ENCODE results near the gene FHAD1. TPM values are rescaled to one million over a fixed set of nuclear protein-coding genes. Genes with fewer than 3 reads are reported as not detected.

Gene FHAD1
- total and polyA plus RNA-seq, 9 of the 15 experiments (the other 6 are each of a cell fraction or from before 2014, with no cell fraction given): 0.32 to 2.1 (median 1.5) TPM; not detected in 1

GRCh38 chr1:15409388-15410222, 162.6 kb downstream of the FHAD1 start, which contains the start of gene EFHD2 (continued):
- TF ChIP-seq CTCF (IDR thresholded peaks at IDR 0.05 in 2 of 3, conservative IDR thresholded peaks at IDR 0.05 in 1 of 3; ENCODE audit: insufficient read depth in 2 of 3, low read depth in 1 of 3, low read length in 3 of 3) (no peak), ZNF174 (CRISPR knock-in tag; IDR thresholded peaks at IDR 0.05) (no peak), ARID2 (IDR thresholded peaks at IDR 0.05) (no peak), ZBTB7A (IDR thresholded peaks at IDR 0.05; ENCODE audit: borderline replicate concordance, control insufficient read depth, low read depth, low read length) (peak; percentile 91), ZNF280A (IDR thresholded peaks at IDR 0.05; ENCODE audit: low read depth, partially characterized antibody) (no peak), NR2C2 (CRISPR knock-in tag; IDR thresholded peaks at IDR 0.05) (peak; percentile 39; the same call in 1 of the 2 replicates), NR2C2 (tag; IDR thresholded peaks at IDR 0.05) (no peak), ZNF696 (CRISPR knock-in tag; conservative IDR thresholded peaks at IDR 0.05) (no peak), HINFP (tag; conservative IDR thresholded peaks at IDR 0.05; ENCODE audit: low read depth) (no peak), ESRRA (IDR thresholded peaks at IDR 0.05; ENCODE audit: borderline replicate concordance, low read depth) (0 out of 2 replicates have a peak, but pooled peaks have one; percentile 21), NONO (IDR thresholded peaks at IDR 0.05; ENCODE audit: low read depth in 2 of 2, low read length in 1 of 2) (peak in 1 of 2 experiments; percentile 87; a peak in 3 of 4 replicates), HDAC1 (IDR thresholded peaks at IDR 0.05) (0 out of 4 replicates have a peak, but pooled peaks of 1 of the 2 experiments have one; percentile 17), ZNF778 (CRISPR knock-in tag; IDR thresholded peaks at IDR 0.05) (no peak), ID3 (CRISPR knock-in tag; IDR thresholded peaks at IDR 0.05) (no peak), ID3 (tag; IDR thresholded peaks at IDR 0.05) (peak; percentile 52; the same call in 1 of the 2 replicates), MTA1 (IDR thresholded peaks at IDR 0.05; ENCODE audit: borderline replicate concordance) (0 out of 2 replicates have a peak, but pooled peaks have one; percentile 49), ZNF830 (CRISPR knock-in tag; IDR thresholded peaks at IDR 0.05) (no peak), ZFPM2 (CRISPR knock-in tag; IDR thresholded peaks at IDR 0.05) (no peak), CSDE1 (IDR thresholded peaks at IDR 0.05) (peak in 1 of 2 experiments; percentile 89; a peak in 2 of 4 replicates), ZNF76 (CRISPR knock-in tag; IDR thresholded peaks at IDR 0.05; ENCODE audit: borderline replicate concordance) (no peak), PHB2 (IDR thresholded peaks at IDR 0.05; ENCODE audit: low read depth) (no peak)

All from K562 (cell line).